Activated naive CD4-positive, alpha-beta T cell treated with anti-CD3 and anti-CD28 coated beads for 36 hours (primary cell): ENCODE measurements around the gene PLCB1. TPM values are rescaled to one million over a fixed set of nuclear protein-coding genes. Genes with fewer than 3 reads are reported as not detected.
A peak's percentile ranks its signal among the peaks of the same experiment; 100 is the strongest.

Source experiments
- CTCF ChIA-PET: fragments of 350-600 bp; sonication (Branson Sonifier 250); formaldehyde crosslinking; loops from one replicate; lab custom pipeline; 2021; ENCODE audit warnings: antibody characterized with exemption; lab: Charles Lee
- DNase-seq: peaks from one replicate; pipeline ENCODE4 v3.0.0-alpha.2; 2020
- H3K27ac Mint-ChIP-seq: one replicate; pipeline ENCODE4 v1.8.0; 2021; ENCODE audit warnings: mild to moderate bottlenecking, mixed read lengths
- H3K27me3 Mint-ChIP-seq: one replicate; pipeline ENCODE4 v1.8.0; 2021; ENCODE audit warnings: low read depth, mixed read lengths
- H3K36me3 Mint-ChIP-seq: one replicate; pipeline ENCODE4 v1.8.0; 2021; ENCODE audit warnings: low read depth, mixed read lengths
- H3K4me1 Mint-ChIP-seq: one replicate; pipeline ENCODE4 v1.8.0; 2021; ENCODE audit warnings: low read depth, mixed read lengths
- H3K4me3 Mint-ChIP-seq: one replicate; pipeline ENCODE4 v1.8.0; 2021; ENCODE audit warnings: mild to moderate bottlenecking, moderate library complexity, mixed read lengths
- H3K9me3 Mint-ChIP-seq: one replicate; pipeline ENCODE4 v1.8.0; 2021; ENCODE audit warnings: mixed read lengths
- intact Hi-C: fragments of 100-400 bp; cut with micrococcal nuclease; formaldehyde crosslinking; loops from one replicate; pipeline ENCODE4 v1.15.1; 2023
- total RNA-seq, 2 experiments: library from RNA; stranded (reverse); gene quantifications; one replicate each; pipeline ENCODE4 v1.2.3, GENCODE V29; 2021

The PLCB1 gene
- total RNA-seq, 2 experiments from 2014 or later, result 1.2 TPM

- Mint-ChIP-seq H3K4me3 (no peak overlapping the region), H3K27me3 (no peaks in the 10 kb centered on the region), H3K4me1 (no peaks in the 10 kb centered on the region), H3K27ac (no peak overlapping the region), H3K9me3 (no peaks in the 10 kb centered on the region), H3K36me3 (no peaks in the 10 kb centered on the region)
- intact Hi-C loops, result loop anchor here (1.0 to 10.0 kb wide), 3 partner anchors 505 to 761 kb away; no protein-coding TSS in a partner anchor
- CTCF ChIA-PET, result interaction anchor here (0.6 to 1.2 kb wide), 10 partner anchors 9 to 522 kb away, joined by 3 to 6 read pairs (median 3); no protein-coding TSS in a partner anchor
- peak; percentile 6 for DNase-seq
Measured at GRCh38 chr20:8853805-8854338, 721.8 kb downstream of the PLCB1 start.

GRCh38 chr20:8854571-8854970 lies 722.5 kb downstream of the PLCB1 start:
- no peaks in the 10 kb centered on the region for H3K4me1 Mint-ChIP-seq
- no peak for DNase-seq
- no peak overlapping the region for H3K4me3 Mint-ChIP-seq
- no peak overlapping the region for H3K27ac Mint-ChIP-seq
- no peaks in the 10 kb centered on the region for H3K36me3 Mint-ChIP-seq
- intact Hi-C loops, result loop anchor here (10.0 kb wide), 1 partner anchor 760 kb away; no protein-coding TSS in a partner anchor
- no peaks in the 10 kb centered on the region for H3K27me3 Mint-ChIP-seq
- CTCF ChIA-PET, result no interaction called here
- no peaks in the 10 kb centered on the region for H3K9me3 Mint-ChIP-seq

- Mint-ChIP-seq H3K9me3 (no peaks in the 10 kb centered on the region), H3K4me1 (no peaks in the 10 kb centered on the region), H3K36me3 (no peaks in the 10 kb centered on the region), H3K4me3 (no peak overlapping the region), H3K27me3 (no peaks in the 10 kb centered on the region), H3K27ac (no peak overlapping the region)
- CTCF ChIA-PET, result no interaction called here
- intact Hi-C loops, result loop anchor here (10.0 kb wide), 1 partner anchor 759 kb away; no protein-coding TSS in a partner anchor
- no peak for DNase-seq
Measured at GRCh38 chr20:8855315-8855714, 723.2 kb downstream of the PLCB1 start.

- Mint-ChIP-seq H3K4me1 (no peaks in the 10 kb centered on the region), H3K9me3 (no peaks in the 10 kb centered on the region), H3K4me3 (no peak overlapping the region), H3K36me3 (no peaks in the 10 kb centered on the region), H3K27ac (no peak overlapping the region), H3K27me3 (no peaks in the 10 kb centered on the region)
- intact Hi-C loops, result loop anchor here (10.0 kb wide), 1 partner anchor 758 kb away; no protein-coding TSS in a partner anchor
- DNase-seq, result no peak
- CTCF ChIA-PET, result interaction anchor here (0.6 kb wide), 1 partner anchor 484 kb away, joined by 3 read pairs; no protein-coding TSS in a partner anchor
Measured at GRCh38 chr20:8856668-8857067, 724.6 kb downstream of the PLCB1 start.

GRCh38 chr20:8858181-8858787 lies 726.2 kb downstream of the PLCB1 start:
- no peak overlapping the region for H3K27ac Mint-ChIP-seq
- no peaks in the 10 kb centered on the region for H3K27me3 Mint-ChIP-seq
- intact Hi-C loops, result loop anchor here (10.0 kb wide), 1 partner anchor 757 kb away; no protein-coding TSS in a partner anchor
- H3K9me3 Mint-ChIP-seq, result no peaks in the 10 kb centered on the region
- CTCF ChIA-PET, result no interaction called here
- H3K36me3 Mint-ChIP-seq, result no peaks in the 10 kb centered on the region
- H3K4me3 Mint-ChIP-seq, result no peak overlapping the region
- no peak for DNase-seq
- no peaks in the 10 kb centered on the region for H3K4me1 Mint-ChIP-seq

GRCh38 chr20:8860011-8860495 lies 728.0 kb downstream of the PLCB1 start:
- H3K4me3 Mint-ChIP-seq, result no peak overlapping the region
- H3K27me3 Mint-ChIP-seq, result no peaks in the 10 kb centered on the region
- no peak for DNase-seq

GRCh38 chr20:8862092-8862491 lies 730.0 kb downstream of the PLCB1 start:
- H3K9me3 Mint-ChIP-seq, result no peaks in the 10 kb centered on the region
- H3K27me3 Mint-ChIP-seq, result no peaks in the 10 kb centered on the region
- H3K36me3 Mint-ChIP-seq, result no peaks in the 10 kb centered on the region
- H3K27ac Mint-ChIP-seq, result no peak overlapping the region
- H3K4me3 Mint-ChIP-seq, result no peak overlapping the region
- H3K4me1 Mint-ChIP-seq, result no peaks in the 10 kb centered on the region
- DNase-seq, result no peak
- CTCF ChIA-PET, result no interaction called here
- intact Hi-C loops, result no loop called here

More at GRCh38 chr20:8860011-8860495, 728.0 kb downstream of the PLCB1 start:
- intact Hi-C loops, result no loop called here
- Mint-ChIP-seq H3K9me3 (no peaks in the 10 kb centered on the region), H3K27ac (no peak overlapping the region), H3K36me3 (no peaks in the 10 kb centered on the region), H3K4me1 (no peaks in the 10 kb centered on the region)
- CTCF ChIA-PET, result interaction anchor here (0.7 kb wide), 1 partner anchor 240 kb away, joined by 4 read pairs; no protein-coding TSS in a partner anchor

GRCh38 chr20:8865636-8866035 lies 733.6 kb downstream of the PLCB1 start:
- Mint-ChIP-seq H3K9me3 (no peaks in the 10 kb centered on the region), H3K27me3 (no peaks in the 10 kb centered on the region), H3K4me1 (no peaks in the 10 kb centered on the region), H3K27ac (no peak overlapping the region), H3K4me3 (no peak overlapping the region), H3K36me3 (no peaks in the 10 kb centered on the region)
- CTCF ChIA-PET, result no interaction called here
- intact Hi-C loops, result no loop called here
- DNase-seq, result no peak

- Mint-ChIP-seq H3K27ac (no peak overlapping the region), H3K36me3 (no peaks in the 10 kb centered on the region), H3K9me3 (no peaks in the 10 kb centered on the region), H3K4me3 (no peak overlapping the region), H3K27me3 (no peaks in the 10 kb centered on the region), H3K4me1 (no peaks in the 10 kb centered on the region)
- no peak for DNase-seq
- CTCF ChIA-PET, result no interaction called here
- intact Hi-C loops, result no loop called here
Measured at GRCh38 chr20:8867038-8867740, 735.1 kb downstream of the PLCB1 start.

GRCh38 chr20:8870652-8871051 lies 738.6 kb downstream of the PLCB1 start:
- Mint-ChIP-seq H3K4me3 (no peak overlapping the region), H3K36me3 (no peaks in the 10 kb centered on the region), H3K27me3 (no peaks in the 10 kb centered on the region), H3K27ac (no peak overlapping the region), H3K9me3 (no peaks in the 10 kb centered on the region), H3K4me1 (no peaks in the 10 kb centered on the region)
- intact Hi-C loops, result no loop called here
- CTCF ChIA-PET, result no interaction called here
- DNase-seq, result no peak

GRCh38 chr20:8874437-8874836 lies 742.4 kb downstream of the PLCB1 start:
- CTCF ChIA-PET, result no interaction called here
- no peaks in the 10 kb centered on the region for H3K27me3 Mint-ChIP-seq
- no peak for DNase-seq
- no peak overlapping the region for H3K4me3 Mint-ChIP-seq
- no peaks in the 10 kb centered on the region for H3K9me3 Mint-ChIP-seq
- H3K36me3 Mint-ChIP-seq, result no peaks in the 10 kb centered on the region
- H3K27ac Mint-ChIP-seq, result no peak overlapping the region
- intact Hi-C loops, result no loop called here
- H3K4me1 Mint-ChIP-seq, result no peaks in the 10 kb centered on the region

- H3K27ac Mint-ChIP-seq, result no peak overlapping the region
- CTCF ChIA-PET, result no interaction called here
- no peaks in the 10 kb centered on the region for H3K36me3 Mint-ChIP-seq
- H3K4me1 Mint-ChIP-seq, result no peaks in the 10 kb centered on the region
- DNase-seq, result no peak
- H3K4me3 Mint-ChIP-seq, result no peak overlapping the region
- H3K9me3 Mint-ChIP-seq, result no peaks in the 10 kb centered on the region
- no peaks in the 10 kb centered on the region for H3K27me3 Mint-ChIP-seq
- intact Hi-C loops, result no loop called here
Measured at GRCh38 chr20:8875586-8875985, 743.5 kb downstream of the PLCB1 start.
